Measurements from ENCODE around the gene PTPA. TPM values are rescaled to one million over a fixed set of nuclear protein-coding genes. Genes with fewer than 3 reads are reported as not detected.
A peak's percentile ranks its signal among the peaks of the same experiment; 100 is the strongest.

PTPA gene
- total and polyA plus RNA-seq, 2 of the 4 experiments (the other 2 are of a cell fraction) = 124 to 149 TPM

DNA sequence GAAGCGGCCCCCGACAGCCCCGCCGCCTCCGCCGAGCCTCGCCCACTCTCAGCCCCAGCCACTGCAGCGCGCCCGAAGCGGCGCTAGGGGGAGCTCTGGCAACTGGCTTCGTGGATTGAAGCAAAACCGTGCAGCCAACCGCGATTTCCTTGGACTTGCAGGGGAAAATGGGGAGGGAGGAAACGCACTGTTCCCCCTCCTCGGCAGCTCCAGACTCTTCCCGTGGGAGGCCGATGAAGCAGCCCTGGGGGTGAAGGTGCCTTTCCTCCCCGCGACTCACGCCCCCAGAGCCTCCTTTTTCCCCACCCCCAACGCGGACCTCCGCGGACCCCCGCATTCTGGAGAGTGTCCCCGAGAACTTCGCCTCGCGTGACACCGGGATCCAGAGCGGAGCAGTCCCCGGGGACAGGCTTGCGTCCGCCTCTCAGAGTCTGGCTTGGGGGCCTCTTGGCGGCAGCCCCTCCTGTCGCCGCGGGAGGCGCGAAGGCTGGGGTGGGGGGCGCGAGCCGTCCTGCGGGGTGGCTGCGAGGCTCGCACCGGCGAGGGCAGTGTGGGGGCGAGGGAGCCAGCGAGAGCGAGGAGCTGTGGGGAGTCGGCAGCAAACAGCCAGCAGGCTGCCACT, 63.0 kb downstream of the PTPA start:
- H3K14ac ChIP-seq (replicated peaks; ENCODE audit: low read depth, low read length) = peak overlapping the region; percentile 96
- H2BK15ac ChIP-seq (ENCODE audit: low read depth, low read length) = peak overlapping the region; percentile 73; the same call in 2 of the 3 replicates
- peak overlapping the region; percentile 92; the same call in 1 of the 2 replicates for H3K23ac ChIP-seq (ENCODE audit: low read depth, low read length)
- peak overlapping the region; percentile 97 for H3K27ac ChIP-seq (ENCODE audit: insufficient read depth, low read length)
- DNase-seq (peak; percentile 93), ATAC-seq (ENCODE audit: low read depth) (peak; percentile 47)
- peak overlapping the region; percentile 93 for H2BK5ac ChIP-seq (ENCODE audit: low read depth, low read length, poor library complexity, severe bottlenecking)
- H3K18ac ChIP-seq (ENCODE audit: low read depth, low read length) = peak overlapping the region; percentile 79
- peaks cover 20% of the 10 kb centered on the region for H3K4me1 ChIP-seq (ENCODE audit: control insufficient read depth, insufficient read depth, low read length)
- H4K8ac ChIP-seq (ENCODE audit: low read depth in 2 of 2, low read length in 2 of 2) = peak overlapping the region; percentile 79 to 93
- peak overlapping the region; percentile 84 for H3K9ac ChIP-seq (ENCODE audit: low read depth, low read length)
- peak; percentile 80 for TF ChIP-seq MAZ (IDR thresholded peaks at IDR 0.05; ENCODE audit: borderline replicate concordance, low read depth, low read length)
- no peak for TF ChIP-seq MXI1 (IDR thresholded peaks at IDR 0.05; ENCODE audit: borderline replicate concordance, low read depth, low read length)
- 0 out of 2 replicates have a peak, but pooled peaks have one; percentile 39 for TF ChIP-seq CHD1 (IDR thresholded peaks at IDR 0.05; ENCODE audit: low read depth, low read length)
- peak; percentile 93 for TF ChIP-seq RAD21 (IDR thresholded peaks at IDR 0.05; ENCODE audit: low read length)
- no peak for TF ChIP-seq ELK1 (IDR thresholded peaks at IDR 0.05; ENCODE audit: borderline replicate concordance, low read depth, low read length)
- peak; percentile 55; the same call in 1 of the 2 replicates for TF ChIP-seq BHLHE40 (IDR thresholded peaks at IDR 0.05; ENCODE audit: low read depth, low read length)
- no peak for TF ChIP-seq CEBPB (IDR thresholded peaks at IDR 0.05; ENCODE audit: low read depth, low read length)
- no peak for TF ChIP-seq RFX5 (IDR thresholded peaks at IDR 0.05; ENCODE audit: low read depth, low read length)
- TF ChIP-seq SMC3 (IDR thresholded peaks at IDR 0.05; ENCODE audit: low read depth, low read length) = peak; percentile 84
- peak; percentile 73 for TF ChIP-seq POLR2A (IDR thresholded peaks at IDR 0.05; ENCODE audit: low read depth, low read length)
- TF ChIP-seq, protein P1, sequence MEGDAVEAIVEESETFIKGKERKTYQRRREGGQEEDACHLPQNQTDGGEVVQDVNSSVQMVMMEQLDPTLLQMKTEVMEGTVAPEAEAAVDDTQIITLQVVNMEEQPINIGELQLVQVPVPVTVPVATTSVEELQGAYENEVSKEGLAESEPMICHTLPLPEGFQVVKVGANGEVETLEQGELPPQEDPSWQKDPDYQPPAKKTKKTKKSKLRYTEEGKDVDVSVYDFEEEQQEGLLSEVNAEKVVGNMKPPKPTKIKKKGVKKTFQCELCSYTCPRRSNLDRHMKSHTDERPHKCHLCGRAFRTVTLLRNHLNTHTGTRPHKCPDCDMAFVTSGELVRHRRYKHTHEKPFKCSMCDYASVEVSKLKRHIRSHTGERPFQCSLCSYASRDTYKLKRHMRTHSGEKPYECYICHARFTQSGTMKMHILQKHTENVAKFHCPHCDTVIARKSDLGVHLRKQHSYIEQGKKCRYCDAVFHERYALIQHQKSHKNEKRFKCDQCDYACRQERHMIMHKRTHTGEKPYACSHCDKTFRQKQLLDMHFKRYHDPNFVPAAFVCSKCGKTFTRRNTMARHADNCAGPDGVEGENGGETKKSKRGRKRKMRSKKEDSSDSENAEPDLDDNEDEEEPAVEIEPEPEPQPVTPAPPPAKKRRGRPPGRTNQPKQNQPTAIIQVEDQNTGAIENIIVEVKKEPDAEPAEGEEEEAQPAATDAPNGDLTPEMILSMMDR (conservative IDR thresholded peaks at IDR 0.05; ENCODE audit: low read depth, low read length) = peak; percentile 98
- BruUV-seq (replicated peaks) = no TSS peak
- peaks cover 0 to 19% of the 10 kb centered on the region in 2 experiments; a peak in 2 of 4 replicates for H3K79me1 ChIP-seq (ENCODE audit: low read depth in 1 of 2, low read length in 2 of 2)
- dilution Hi-C loops (cut with HindIII; ENCODE audit: low sequenced_read_pairs, unreplicated experiment) (no loop called here), in situ Hi-C loops (cut with MboI; ENCODE audit: low sequenced_read_pairs) (no loop called here), intact Hi-C loops (cut with micrococcal nuclease) (loop anchor here (1.0 to 5.0 kb wide), 6 partner anchors 31 to 437 kb away; no protein-coding TSS in a partner anchor)
- POLR2A ChIA-PET (ENCODE audit: unreplicated experiment) = interaction anchor here (0.5 to 2.1 kb wide), 12 partner anchors 13 to 526 kb away, joined by 3 to 17 read pairs (median 5); no protein-coding TSS in a partner anchor
- peak overlapping the region; percentile 20 for H2BK20ac ChIP-seq (ENCODE audit: low read depth, low read length)
- H3K4me3 ChIP-seq (ENCODE audit: insufficient read depth, low read depth, low read length) = peak overlapping the region; percentile 44
- peak overlapping the region; percentile 81 for H4K5ac ChIP-seq (ENCODE audit: low read depth, low read length)
- H3K56ac ChIP-seq (ENCODE audit: extremely low read depth, insufficient read depth, low read length) = peak overlapping the region; percentile 83
- peaks cover 16% of the 10 kb centered on the region for H4K20me1 ChIP-seq (ENCODE audit: insufficient read depth, low read length)
- no peaks in the 10 kb centered on the region for H3K9me3 ChIP-seq (ENCODE audit: control insufficient read depth, insufficient read depth, low read length)
- peak overlapping the region; percentile 93 for H4K91ac ChIP-seq (ENCODE audit: insufficient read depth, low read depth, low read length)
- 0% methylated on average over 7 of the region's 55 CpGs; no CpG with 5 or more reads in 1 of the 2 experiments for WGBS, 2 experiments (ENCODE audit: extremely low coverage in 2 of 2, insufficient read length in 1 of 2)
- H3K4me2 ChIP-seq (ENCODE audit: low read depth, low read length) = peak overlapping the region; percentile 80
- H3K27me3 ChIP-seq (ENCODE audit: control insufficient read depth, insufficient read depth, low read length) = no peaks in the 10 kb centered on the region
- peaks cover 4% of the 10 kb centered on the region; the same call in 1 of the 2 replicates for H3K36me3 ChIP-seq (ENCODE audit: control insufficient read depth, insufficient read depth, low read length)
- peak overlapping the region; percentile 88 for H2AFZ ChIP-seq (replicated peaks; ENCODE audit: low read length, poor library complexity)
- H2AK5ac ChIP-seq (ENCODE audit: low read depth, low read length) = peak overlapping the region; percentile 92
- H2BK120ac ChIP-seq (ENCODE audit: low read depth, low read length) = peak overlapping the region; percentile 93
- peak overlapping the region; percentile 82 for H2AK9ac ChIP-seq (replicated peaks; ENCODE audit: low read depth, low read length, poor library complexity)
- H3K4ac ChIP-seq (ENCODE audit: low read depth, low read length) = peak overlapping the region; percentile 96
- CTCF ChIA-PET = interaction anchor here (0.5 to 4.1 kb wide), 19 partner anchors 10 to 446 kb away, joined by 3 to 21 read pairs (median 3); partner anchors contain the start of gene C9orf50
- H3K9me1 ChIP-seq (ENCODE audit: insufficient read depth, low read length) = peaks cover 4% of the 10 kb centered on the region; the same call in 1 of the 2 replicates

Data from IMR-90 (cell line).